Activated CD8-positive, alpha-beta T cell treated with anti-CD3 and anti-CD28 coated beads for 36 hours (primary cell): ENCODE data around the gene CLDN19. TPM values are rescaled to one million over a fixed set of nuclear protein-coding genes. Genes with fewer than 3 reads are reported as not detected.

Experiments
- ATAC-seq: fragments of 200-7000 bp; cut with Tn5 transposase; one replicate; pipeline ENCODE4 v1.10.0; 2021; ENCODE audit warnings: mild to moderate bottlenecking, moderate library complexity
- CTCF ChIA-PET: fragments of 350-600 bp; sonication (Branson Sonifier 250); formaldehyde crosslinking; loops from one replicate; lab custom pipeline; 2021; ENCODE audit warnings: antibody characterized with exemption; lab: Charles Lee
- POLR2A ChIA-PET: fragments of 350-600 bp; sonication (Branson Sonifier 250); formaldehyde crosslinking; loops from one replicate; lab custom pipeline; 2021; ENCODE audit warnings: antibody characterized with exemption; lab: Charles Lee
- DNase-seq: peaks from one replicate; pipeline ENCODE4 v3.0.0-alpha.2; 2020
- H3K27ac Mint-ChIP-seq: one replicate; pipeline ENCODE4 v1.8.0; 2021; ENCODE audit warnings: mild to moderate bottlenecking, mixed read lengths
- H3K27me3 Mint-ChIP-seq: one replicate; pipeline ENCODE4 v1.8.0; 2021; ENCODE audit warnings: mixed read lengths
- H3K36me3 Mint-ChIP-seq: one replicate; pipeline ENCODE4 v1.8.0; 2021; ENCODE audit warnings: low read depth, mixed read lengths
- H3K4me1 Mint-ChIP-seq: one replicate; pipeline ENCODE4 v1.8.0; 2021; ENCODE audit warnings: low read depth, mixed read lengths
- H3K4me3 Mint-ChIP-seq: one replicate; pipeline ENCODE4 v1.8.0; 2021; ENCODE audit warnings: mild to moderate bottlenecking, moderate library complexity, mixed read lengths
- H3K9me3 Mint-ChIP-seq: one replicate; pipeline ENCODE4 v1.8.0; 2021; ENCODE audit warnings: mixed read lengths
- CTCF ChIP-seq: fragments of 200-600 bp; IDR thresholded peaks from one replicate; pipeline ENCODE4 v1.8.0; 2022; ENCODE audit warnings: antibody characterized with exemption, mild to moderate bottlenecking
- intact Hi-C: fragments of 100-400 bp; cut with micrococcal nuclease; formaldehyde crosslinking; loops from one replicate; pipeline ENCODE4 v1.10.0; 2022
- total RNA-seq, 2 experiments: library from RNA; stranded (reverse); gene quantifications; one replicate each; pipeline ENCODE4 v1.2.3, GENCODE V29; 2021

The CLDN19 gene
- total RNA-seq, 2 experiments from 2014 or later: not detected

- Mint-ChIP-seq H3K36me3 (no peaks in the 10 kb centered on the region), H3K27me3 (no peaks in the 10 kb centered on the region), H3K4me1 (peaks cover 7% of the 10 kb centered on the region), H3K9me3 (no peaks in the 10 kb centered on the region), H3K27ac (no peak overlapping the region), H3K4me3 (no peak overlapping the region)
- TF ChIP-seq CTCF: no peak
- DNase-seq (no peak), ATAC-seq (no peak)
- ChIA-PET CTCF (interaction anchor here (0.6 to 1.1 kb wide), 2 partner anchors 9 to 563 kb away, joined by 3 read pairs; no protein-coding TSS in a partner anchor), POLR2A (no interaction called here)
- intact Hi-C loops: no loop called here
Measured at GRCh38 chr1:42737986-42738677, 1.9 kb downstream of the CLDN19 start.

- H3K36me3 Mint-ChIP-seq: no peaks in the 10 kb centered on the region
- no peak for TF ChIP-seq CTCF
- no peaks in the 10 kb centered on the region for H3K9me3 Mint-ChIP-seq
- peaks cover 7% of the 10 kb centered on the region for H3K4me1 Mint-ChIP-seq
- ChIA-PET POLR2A (no interaction called here), CTCF (no interaction called here)
- no peaks in the 10 kb centered on the region for H3K27me3 Mint-ChIP-seq
- no peak overlapping the region for H3K27ac Mint-ChIP-seq
- intact Hi-C loops: no loop called here
- ATAC-seq: no peak
- DNase-seq: no peak
- no peak overlapping the region for H3K4me3 Mint-ChIP-seq
Measured at GRCh38 chr1:42737257-42737656, 2.8 kb downstream of the CLDN19 start.

GRCh38 chr1:42736571-42737200 is 3.4 kb downstream of the CLDN19 start:
- POLR2A ChIA-PET: no interaction called here
- TF ChIP-seq CTCF: no peak
- DNase-seq: no peak
- Mint-ChIP-seq H3K4me1 (peaks cover 7% of the 10 kb centered on the region), H3K4me3 (no peak overlapping the region), H3K27me3 (no peaks in the 10 kb centered on the region), H3K27ac (no peak overlapping the region), H3K9me3 (no peaks in the 10 kb centered on the region), H3K36me3 (no peaks in the 10 kb centered on the region)
- ATAC-seq: no peak
- CTCF ChIA-PET: no interaction called here
- intact Hi-C loops: no loop called here

- Mint-ChIP-seq H3K27me3 (no peaks in the 10 kb centered on the region), H3K27ac (no peak overlapping the region), H3K9me3 (no peaks in the 10 kb centered on the region), H3K4me1 (peaks cover 7% of the 10 kb centered on the region), H3K4me3 (no peak overlapping the region), H3K36me3 (no peaks in the 10 kb centered on the region)
- TF ChIP-seq CTCF: no peak
- POLR2A ChIA-PET: no interaction called here
- ATAC-seq (peak; percentile 51), DNase-seq (peak; percentile 16)
- CTCF ChIA-PET: no interaction called here
- intact Hi-C loops: no loop called here
Measured at GRCh38 chr1:42736152-42736551, 3.9 kb downstream of the CLDN19 start.

- CTCF ChIA-PET: no interaction called here
- ATAC-seq (no peak), DNase-seq (no peak)
- no peaks in the 10 kb centered on the region for H3K27me3 Mint-ChIP-seq
- H3K4me3 Mint-ChIP-seq: no peak overlapping the region
- peaks cover 11% of the 10 kb centered on the region for H3K4me1 Mint-ChIP-seq
- POLR2A ChIA-PET: no interaction called here
- TF ChIP-seq CTCF: no peak
- no peak overlapping the region for H3K27ac Mint-ChIP-seq
- no peaks in the 10 kb centered on the region for H3K9me3 Mint-ChIP-seq
- intact Hi-C loops: no loop called here
- no peaks in the 10 kb centered on the region for H3K36me3 Mint-ChIP-seq
Measured at GRCh38 chr1:42735477-42736105, 4.4 kb downstream of the CLDN19 start.
